Body of pancreas (tissue), 4 donors: ENCODE measurements around the gene B4GAT1.
"Not testable (repeated sequence)": the region's sequence is repeated elsewhere in the genome, so short reads cannot be mapped to it uniquely, and the experiment has no call there.

Experiments
- POLR2A ChIP-seq, 3 donors: fragments of 450-650 bp; IDR thresholded peaks; one replicate each; pipeline ENCODE4 v1.6.1; 2016; ENCODE audit warnings: antibody characterized with exemption in 3 of 3, mild to moderate bottlenecking in 2 of 3
- TF ChIP-seq, protein P1 (sequence below), 7 experiments: fragments of 450-650 bp in 4 of 7; fragments of 200-600 bp in 3 of 7; sonication (generic) in 3 of 7; IDR thresholded peaks; one replicate each; pipeline ENCODE4 v1.5.1; 2016 to 2019; ENCODE audit warnings: antibody characterized with exemption in 7 of 7

DNA sequence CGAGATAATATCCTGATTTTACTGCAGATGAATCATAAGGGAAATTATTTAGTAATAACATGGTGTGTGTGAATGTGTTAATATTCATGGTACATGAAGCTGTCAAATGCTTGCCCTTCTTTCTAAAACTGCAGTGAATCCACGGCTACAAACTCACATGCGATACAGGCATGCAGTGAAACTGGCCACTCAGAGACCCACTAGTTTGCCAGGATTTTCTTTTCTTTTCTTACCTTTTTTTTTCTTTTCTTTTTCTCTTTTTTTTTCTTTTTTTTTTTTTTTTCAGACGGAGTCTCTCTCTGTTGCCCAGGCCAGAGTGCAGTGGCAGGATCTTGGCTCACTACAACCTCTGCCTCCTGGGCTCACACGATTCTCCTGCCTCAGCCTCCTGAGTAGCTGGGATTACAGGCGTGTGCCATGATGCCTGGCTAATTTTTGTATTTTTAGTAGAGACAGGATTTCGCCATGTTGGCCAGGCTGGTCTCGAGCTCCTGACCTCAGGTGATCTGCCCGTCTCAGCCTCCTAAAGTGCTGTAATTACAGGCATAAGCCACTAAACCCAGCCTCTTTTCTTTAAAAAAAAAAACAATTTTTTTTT is 26.4 kb upstream of the B4GAT1 start:
- TF ChIP-seq POLR2A (IDR thresholded peaks at IDR 0.05), result not testable (repeated sequence)
- TF ChIP-seq, protein P1, sequence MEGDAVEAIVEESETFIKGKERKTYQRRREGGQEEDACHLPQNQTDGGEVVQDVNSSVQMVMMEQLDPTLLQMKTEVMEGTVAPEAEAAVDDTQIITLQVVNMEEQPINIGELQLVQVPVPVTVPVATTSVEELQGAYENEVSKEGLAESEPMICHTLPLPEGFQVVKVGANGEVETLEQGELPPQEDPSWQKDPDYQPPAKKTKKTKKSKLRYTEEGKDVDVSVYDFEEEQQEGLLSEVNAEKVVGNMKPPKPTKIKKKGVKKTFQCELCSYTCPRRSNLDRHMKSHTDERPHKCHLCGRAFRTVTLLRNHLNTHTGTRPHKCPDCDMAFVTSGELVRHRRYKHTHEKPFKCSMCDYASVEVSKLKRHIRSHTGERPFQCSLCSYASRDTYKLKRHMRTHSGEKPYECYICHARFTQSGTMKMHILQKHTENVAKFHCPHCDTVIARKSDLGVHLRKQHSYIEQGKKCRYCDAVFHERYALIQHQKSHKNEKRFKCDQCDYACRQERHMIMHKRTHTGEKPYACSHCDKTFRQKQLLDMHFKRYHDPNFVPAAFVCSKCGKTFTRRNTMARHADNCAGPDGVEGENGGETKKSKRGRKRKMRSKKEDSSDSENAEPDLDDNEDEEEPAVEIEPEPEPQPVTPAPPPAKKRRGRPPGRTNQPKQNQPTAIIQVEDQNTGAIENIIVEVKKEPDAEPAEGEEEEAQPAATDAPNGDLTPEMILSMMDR (IDR thresholded peaks at IDR 0.05), result not testable (repeated sequence)
